ENCODE data around the gene FKBP1B.

DNA sequence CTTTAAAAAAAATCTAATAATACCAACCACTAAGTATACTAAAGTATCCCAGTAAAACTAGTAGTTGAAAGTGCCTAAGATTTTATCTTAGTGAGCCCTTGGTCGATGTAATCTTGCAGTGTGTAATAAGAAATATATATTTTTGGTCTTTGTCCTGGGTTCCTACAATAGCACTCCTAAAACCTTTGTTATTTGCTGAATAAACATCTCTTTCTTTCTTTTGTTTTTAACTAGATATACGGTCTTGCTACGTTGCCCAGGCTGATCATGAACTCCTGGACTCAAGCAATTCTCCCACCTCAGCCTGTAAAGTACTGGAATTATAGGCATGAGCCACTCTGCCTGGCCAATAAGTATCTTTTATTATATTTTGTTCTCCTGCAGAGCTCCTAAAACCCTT lies 37.5 kb downstream of the FKBP1B start:
- TF ChIP-seq, protein P1, sequence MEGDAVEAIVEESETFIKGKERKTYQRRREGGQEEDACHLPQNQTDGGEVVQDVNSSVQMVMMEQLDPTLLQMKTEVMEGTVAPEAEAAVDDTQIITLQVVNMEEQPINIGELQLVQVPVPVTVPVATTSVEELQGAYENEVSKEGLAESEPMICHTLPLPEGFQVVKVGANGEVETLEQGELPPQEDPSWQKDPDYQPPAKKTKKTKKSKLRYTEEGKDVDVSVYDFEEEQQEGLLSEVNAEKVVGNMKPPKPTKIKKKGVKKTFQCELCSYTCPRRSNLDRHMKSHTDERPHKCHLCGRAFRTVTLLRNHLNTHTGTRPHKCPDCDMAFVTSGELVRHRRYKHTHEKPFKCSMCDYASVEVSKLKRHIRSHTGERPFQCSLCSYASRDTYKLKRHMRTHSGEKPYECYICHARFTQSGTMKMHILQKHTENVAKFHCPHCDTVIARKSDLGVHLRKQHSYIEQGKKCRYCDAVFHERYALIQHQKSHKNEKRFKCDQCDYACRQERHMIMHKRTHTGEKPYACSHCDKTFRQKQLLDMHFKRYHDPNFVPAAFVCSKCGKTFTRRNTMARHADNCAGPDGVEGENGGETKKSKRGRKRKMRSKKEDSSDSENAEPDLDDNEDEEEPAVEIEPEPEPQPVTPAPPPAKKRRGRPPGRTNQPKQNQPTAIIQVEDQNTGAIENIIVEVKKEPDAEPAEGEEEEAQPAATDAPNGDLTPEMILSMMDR (IDR thresholded peaks at IDR 0.05), result no peak
- TF ChIP-seq POLR2A (IDR thresholded peaks at IDR 0.05), result no peak
